HL-60 (cell line): Measurements from ENCODE around the gene PLXNB3.

Source experiments
- DNase-seq, 2 experiments: peaks; one replicate each; pipeline ENCODE4 v3.0.0-alpha.2; 2010 to 2020; ENCODE audit warnings: low read depth in 1 of 2, low spot score in 1 of 2
- H3K27ac ChIP-seq: fragments of 250-450 bp; sonication (Bioruptor Pico); replicated peaks from 2 replicates; pipeline ENCODE4 v1.5.1; 2020; ENCODE audit warnings: mild to moderate bottlenecking, moderate library complexity
- H3K27me3 ChIP-seq: fragments of 250-450 bp; sonication (Bioruptor Pico); 2 replicates; pipeline ENCODE4 v1.5.1; 2021; ENCODE audit warnings: mild to moderate bottlenecking, moderate library complexity; ENCODE audit not compliant: insufficient read depth, poor library complexity, severe bottlenecking
- H3K4me3 ChIP-seq: replicated peaks from 2 replicates; pipeline ENCODE4 v1.5.1; 2011; ENCODE audit warnings: mild to moderate bottlenecking, control low read depth, low read length; ENCODE audit not compliant: insufficient read depth
- GABPA ChIP-seq: IDR thresholded peaks from 2 replicates; pipeline ENCODE4 v1.6.1; 2012; ENCODE audit warnings: low read depth
- POLR2AphosphoS5 ChIP-seq: IDR thresholded peaks from 2 replicates; pipeline ENCODE4 v1.6.1; 2012; ENCODE audit warnings: low read depth
- SPI1 ChIP-seq: IDR thresholded peaks from 2 replicates; pipeline ENCODE4 v1.6.1; 2012; ENCODE audit warnings: low read depth, mild to moderate bottlenecking, borderline replicate concordance
- TF ChIP-seq, protein P1 (sequence below): IDR thresholded peaks from one replicate; pipeline ENCODE4 v1.5.1; 2011; ENCODE audit warnings: low read length, control low read depth, inconsistent platforms; ENCODE audit not compliant: insufficient read depth
- TF ChIP-seq, protein P2 (sequence below): IDR thresholded peaks from 2 replicates; pipeline ENCODE4 v1.6.1; 2012; ENCODE audit warnings: low read depth; ENCODE audit not compliant: insufficient replicate concordance

The PLXNB3 gene

DNA sequence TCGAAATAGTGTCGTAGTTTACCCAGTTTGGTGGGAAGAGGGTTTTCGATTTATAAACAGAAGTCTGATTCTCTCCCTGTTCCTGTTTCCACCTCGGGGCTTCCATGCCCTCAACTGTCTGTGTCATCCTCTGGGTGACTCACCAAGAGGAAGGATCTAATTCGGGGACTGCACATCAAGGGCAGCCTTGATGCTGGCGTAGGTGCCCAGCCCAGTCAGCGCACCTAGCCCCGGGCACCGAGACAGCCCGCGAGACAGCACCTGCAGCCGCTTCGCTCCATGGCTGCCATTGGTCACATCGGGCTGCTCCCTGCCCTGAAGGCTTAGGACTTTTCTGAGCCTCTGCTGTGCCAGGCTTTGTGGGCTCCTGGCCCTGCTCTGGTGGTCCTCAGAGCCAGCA lies 31.6 kb upstream of the PLXNB3 start:
- peak in 1 of 2 experiments; percentile 36 for DNase-seq
- Histone ChIP-seq H3K27ac (no peak overlapping the region), H3K4me3 (no peak overlapping the region), H3K27me3 (no peaks in the 10 kb centered on the region)
- TF ChIP-seq SPI1 (no peak), POLR2AphosphoS5 (no peak), GABPA (no peak)
- TF ChIP-seq, protein P1, sequence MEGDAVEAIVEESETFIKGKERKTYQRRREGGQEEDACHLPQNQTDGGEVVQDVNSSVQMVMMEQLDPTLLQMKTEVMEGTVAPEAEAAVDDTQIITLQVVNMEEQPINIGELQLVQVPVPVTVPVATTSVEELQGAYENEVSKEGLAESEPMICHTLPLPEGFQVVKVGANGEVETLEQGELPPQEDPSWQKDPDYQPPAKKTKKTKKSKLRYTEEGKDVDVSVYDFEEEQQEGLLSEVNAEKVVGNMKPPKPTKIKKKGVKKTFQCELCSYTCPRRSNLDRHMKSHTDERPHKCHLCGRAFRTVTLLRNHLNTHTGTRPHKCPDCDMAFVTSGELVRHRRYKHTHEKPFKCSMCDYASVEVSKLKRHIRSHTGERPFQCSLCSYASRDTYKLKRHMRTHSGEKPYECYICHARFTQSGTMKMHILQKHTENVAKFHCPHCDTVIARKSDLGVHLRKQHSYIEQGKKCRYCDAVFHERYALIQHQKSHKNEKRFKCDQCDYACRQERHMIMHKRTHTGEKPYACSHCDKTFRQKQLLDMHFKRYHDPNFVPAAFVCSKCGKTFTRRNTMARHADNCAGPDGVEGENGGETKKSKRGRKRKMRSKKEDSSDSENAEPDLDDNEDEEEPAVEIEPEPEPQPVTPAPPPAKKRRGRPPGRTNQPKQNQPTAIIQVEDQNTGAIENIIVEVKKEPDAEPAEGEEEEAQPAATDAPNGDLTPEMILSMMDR, result no peak
- TF ChIP-seq, protein P2, sequence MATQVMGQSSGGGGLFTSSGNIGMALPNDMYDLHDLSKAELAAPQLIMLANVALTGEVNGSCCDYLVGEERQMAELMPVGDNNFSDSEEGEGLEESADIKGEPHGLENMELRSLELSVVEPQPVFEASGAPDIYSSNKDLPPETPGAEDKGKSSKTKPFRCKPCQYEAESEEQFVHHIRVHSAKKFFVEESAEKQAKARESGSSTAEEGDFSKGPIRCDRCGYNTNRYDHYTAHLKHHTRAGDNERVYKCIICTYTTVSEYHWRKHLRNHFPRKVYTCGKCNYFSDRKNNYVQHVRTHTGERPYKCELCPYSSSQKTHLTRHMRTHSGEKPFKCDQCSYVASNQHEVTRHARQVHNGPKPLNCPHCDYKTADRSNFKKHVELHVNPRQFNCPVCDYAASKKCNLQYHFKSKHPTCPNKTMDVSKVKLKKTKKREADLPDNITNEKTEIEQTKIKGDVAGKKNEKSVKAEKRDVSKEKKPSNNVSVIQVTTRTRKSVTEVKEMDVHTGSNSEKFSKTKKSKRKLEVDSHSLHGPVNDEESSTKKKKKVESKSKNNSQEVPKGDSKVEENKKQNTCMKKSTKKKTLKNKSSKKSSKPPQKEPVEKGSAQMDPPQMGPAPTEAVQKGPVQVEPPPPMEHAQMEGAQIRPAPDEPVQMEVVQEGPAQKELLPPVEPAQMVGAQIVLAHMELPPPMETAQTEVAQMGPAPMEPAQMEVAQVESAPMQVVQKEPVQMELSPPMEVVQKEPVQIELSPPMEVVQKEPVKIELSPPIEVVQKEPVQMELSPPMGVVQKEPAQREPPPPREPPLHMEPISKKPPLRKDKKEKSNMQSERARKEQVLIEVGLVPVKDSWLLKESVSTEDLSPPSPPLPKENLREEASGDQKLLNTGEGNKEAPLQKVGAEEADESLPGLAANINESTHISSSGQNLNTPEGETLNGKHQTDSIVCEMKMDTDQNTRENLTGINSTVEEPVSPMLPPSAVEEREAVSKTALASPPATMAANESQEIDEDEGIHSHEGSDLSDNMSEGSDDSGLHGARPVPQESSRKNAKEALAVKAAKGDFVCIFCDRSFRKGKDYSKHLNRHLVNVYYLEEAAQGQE, result no peak

DNA sequence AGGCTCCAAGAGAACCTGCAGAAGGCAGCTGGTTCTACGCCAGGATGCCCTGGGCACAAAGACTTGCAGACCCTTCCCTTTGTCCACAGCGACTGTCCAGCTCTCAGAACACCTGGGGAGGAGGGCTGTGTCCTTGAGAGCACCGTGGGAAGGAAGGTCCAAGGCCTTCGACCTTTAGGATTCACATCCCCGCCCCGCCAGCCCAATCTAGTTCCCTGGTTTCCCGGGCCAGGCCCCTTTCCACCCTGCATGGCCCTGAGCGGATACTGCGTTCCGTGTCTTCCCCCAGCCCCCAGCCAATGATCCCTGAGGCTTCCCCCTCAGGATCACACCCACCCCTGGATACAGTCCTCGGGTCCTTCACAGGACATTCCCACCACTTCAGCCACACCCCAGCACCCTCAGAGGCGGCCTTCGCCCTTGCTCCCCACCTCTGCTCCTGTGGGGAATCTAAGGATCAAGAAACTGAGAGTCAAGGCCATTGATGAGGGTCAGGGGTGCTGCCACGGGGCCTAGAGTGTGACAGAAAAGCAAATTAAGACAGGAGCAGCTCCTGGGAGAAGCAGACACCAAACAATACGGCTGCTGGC lies 30.3 kb upstream of the PLXNB3 start:
- TF ChIP-seq SPI1, result no peak
- TF ChIP-seq, protein P1, result no peak
- TF ChIP-seq, protein P2, result no peak
- TF ChIP-seq POLR2AphosphoS5, result no peak
- no peak for TF ChIP-seq GABPA
- Histone ChIP-seq H3K27me3 (no peaks in the 10 kb centered on the region), H3K27ac (no peak overlapping the region), H3K4me3 (no peak overlapping the region)
- no peak for DNase-seq

DNA sequence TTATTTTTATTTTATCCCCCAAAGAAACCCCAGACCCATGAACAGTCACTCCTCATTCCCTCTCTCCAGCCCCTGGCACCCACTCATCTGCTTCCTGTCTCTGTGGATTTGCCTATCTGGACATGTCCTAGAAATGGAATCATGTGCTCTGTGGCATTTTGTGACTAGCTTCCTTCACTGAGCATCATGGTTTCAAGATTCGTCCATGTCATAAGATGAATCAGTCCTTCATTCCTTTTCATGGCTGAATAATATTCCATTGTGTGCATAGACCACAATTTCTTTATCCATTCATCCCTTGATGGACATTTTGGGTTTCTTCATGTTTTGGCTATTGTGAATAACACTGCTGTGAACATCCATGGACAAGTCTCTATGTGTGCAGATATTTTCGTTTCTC lies 29.2 kb upstream of the PLXNB3 start:
- no peak for DNase-seq
- no peak for TF ChIP-seq SPI1
- TF ChIP-seq, protein P1, result no peak
- TF ChIP-seq GABPA, result no peak
- TF ChIP-seq POLR2AphosphoS5, result no peak
- TF ChIP-seq, protein P2, result no peak
- Histone ChIP-seq H3K27me3 (no peaks in the 10 kb centered on the region), H3K4me3 (no peak overlapping the region), H3K27ac (no peak overlapping the region)
